Spleen (tissue), 7 donors: ENCODE results near the gene CNIH4.

Experiments used
- POLR2A ChIP-seq, 3 donors: fragments of 450-650 bp; IDR thresholded peaks; one replicate each; pipeline ENCODE4 v1.5.1; 2017; ENCODE audit warnings: antibody characterized with exemption in 3 of 3, mild to moderate bottlenecking in 1 of 3
- POLR2AphosphoS5 ChIP-seq, 3 donors: sonication (generic); formaldehyde crosslinking; IDR thresholded peaks; one replicate each; pipeline ENCODE4 v1.5.1; 2017; ENCODE audit warnings: antibody characterized with exemption in 3 of 3
- TF ChIP-seq, protein P1 (sequence below), 11 experiments: fragments of 200-600 bp in 7 of 11; fragments of 450-650 bp in 4 of 11; sonication (generic) in 4 of 11; IDR thresholded peaks in 8 of 11; conservative IDR thresholded peaks in 3 of 11; 1 replicate in 7 of 11; 2 replicates in 4 of 11; pipeline versions ENCODE4 v1.4.0 to v1.8.0; 2016 to 2021; ENCODE audit warnings: antibody characterized with exemption in 11 of 11, inconsistent platforms in 4 of 11, mild to moderate bottlenecking in 1 of 11
- donor health status: DM: no; HTN: no; CAD: no; lungs with moderate emphysema.
- donor health status: DM: no; HTN: no; CAD: no.
- donor health status: DM: no; HTN: no; CAD: no.

- TF ChIP-seq POLR2A (IDR thresholded peaks at IDR 0.05): no peak
- TF ChIP-seq, protein P1, sequence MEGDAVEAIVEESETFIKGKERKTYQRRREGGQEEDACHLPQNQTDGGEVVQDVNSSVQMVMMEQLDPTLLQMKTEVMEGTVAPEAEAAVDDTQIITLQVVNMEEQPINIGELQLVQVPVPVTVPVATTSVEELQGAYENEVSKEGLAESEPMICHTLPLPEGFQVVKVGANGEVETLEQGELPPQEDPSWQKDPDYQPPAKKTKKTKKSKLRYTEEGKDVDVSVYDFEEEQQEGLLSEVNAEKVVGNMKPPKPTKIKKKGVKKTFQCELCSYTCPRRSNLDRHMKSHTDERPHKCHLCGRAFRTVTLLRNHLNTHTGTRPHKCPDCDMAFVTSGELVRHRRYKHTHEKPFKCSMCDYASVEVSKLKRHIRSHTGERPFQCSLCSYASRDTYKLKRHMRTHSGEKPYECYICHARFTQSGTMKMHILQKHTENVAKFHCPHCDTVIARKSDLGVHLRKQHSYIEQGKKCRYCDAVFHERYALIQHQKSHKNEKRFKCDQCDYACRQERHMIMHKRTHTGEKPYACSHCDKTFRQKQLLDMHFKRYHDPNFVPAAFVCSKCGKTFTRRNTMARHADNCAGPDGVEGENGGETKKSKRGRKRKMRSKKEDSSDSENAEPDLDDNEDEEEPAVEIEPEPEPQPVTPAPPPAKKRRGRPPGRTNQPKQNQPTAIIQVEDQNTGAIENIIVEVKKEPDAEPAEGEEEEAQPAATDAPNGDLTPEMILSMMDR (IDR thresholded peaks at IDR 0.05 in 8 of 11, conservative IDR thresholded peaks at IDR 0.05 in 3 of 11): no peak
- no peak for TF ChIP-seq POLR2AphosphoS5 (IDR thresholded peaks at IDR 0.05)
These were observed 33.8 kb downstream of the CNIH4 start for GRCh38 chr1:224390517-224390916.
